Astrocyte (in vitro differentiated cells and primary cell): ENCODE data around the gene CA6.

Source experiments
- EZH2 ChIP-seq: IDR thresholded peaks from 2 replicates; pipeline ENCODE4 v1.6.1; 2012; ENCODE audit warnings: mild to moderate bottlenecking, low read length, inconsistent platforms; ENCODE audit not compliant: insufficient read depth
- TF ChIP-seq, protein P1 (sequence below): IDR thresholded peaks from 2 replicates; pipeline ENCODE4 v1.5.1; 2011; ENCODE audit warnings: low read depth, mild to moderate bottlenecking, inconsistent platforms, low read length, moderate library complexity; ENCODE audit not compliant: insufficient read depth

DNA sequence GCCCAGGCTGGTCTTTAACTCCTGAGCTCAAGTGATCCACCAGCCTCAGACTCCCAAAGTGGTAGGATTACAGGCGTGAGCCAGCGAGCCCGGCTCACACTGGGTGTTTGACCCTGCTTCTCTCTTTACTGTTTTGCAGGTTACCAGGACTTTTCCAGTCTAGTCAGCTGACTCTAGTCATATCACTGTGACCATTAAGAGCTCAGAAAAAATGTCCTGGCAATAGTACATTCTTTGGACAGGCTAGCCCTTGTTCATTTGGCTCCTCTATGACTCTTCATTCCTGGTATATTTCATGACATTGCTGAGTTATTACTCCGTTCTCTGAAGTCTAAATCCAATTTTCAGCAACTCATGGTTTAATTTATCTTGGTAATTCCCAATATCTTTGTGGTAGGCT is 8.0 kb upstream of the CA6 start:
- TF ChIP-seq, protein P1, sequence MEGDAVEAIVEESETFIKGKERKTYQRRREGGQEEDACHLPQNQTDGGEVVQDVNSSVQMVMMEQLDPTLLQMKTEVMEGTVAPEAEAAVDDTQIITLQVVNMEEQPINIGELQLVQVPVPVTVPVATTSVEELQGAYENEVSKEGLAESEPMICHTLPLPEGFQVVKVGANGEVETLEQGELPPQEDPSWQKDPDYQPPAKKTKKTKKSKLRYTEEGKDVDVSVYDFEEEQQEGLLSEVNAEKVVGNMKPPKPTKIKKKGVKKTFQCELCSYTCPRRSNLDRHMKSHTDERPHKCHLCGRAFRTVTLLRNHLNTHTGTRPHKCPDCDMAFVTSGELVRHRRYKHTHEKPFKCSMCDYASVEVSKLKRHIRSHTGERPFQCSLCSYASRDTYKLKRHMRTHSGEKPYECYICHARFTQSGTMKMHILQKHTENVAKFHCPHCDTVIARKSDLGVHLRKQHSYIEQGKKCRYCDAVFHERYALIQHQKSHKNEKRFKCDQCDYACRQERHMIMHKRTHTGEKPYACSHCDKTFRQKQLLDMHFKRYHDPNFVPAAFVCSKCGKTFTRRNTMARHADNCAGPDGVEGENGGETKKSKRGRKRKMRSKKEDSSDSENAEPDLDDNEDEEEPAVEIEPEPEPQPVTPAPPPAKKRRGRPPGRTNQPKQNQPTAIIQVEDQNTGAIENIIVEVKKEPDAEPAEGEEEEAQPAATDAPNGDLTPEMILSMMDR, result no peak
- TF ChIP-seq EZH2, result no peak
